Central memory CD8-positive, alpha-beta T cell (primary cell): ENCODE data around the gene GLT8D2.

ENCODE experiments used
- ATAC-seq: fragments of 150-1000 bp; cut with Tn5 transposase; replicated peaks from 2 replicates; pipeline ENCODE4 v1.10.0; 2022; ENCODE audit warnings: mild to moderate bottlenecking, moderate FRiP score, moderate number of reproducible peaks; ENCODE audit not compliant: poor library complexity, severe bottlenecking; ENCODE audit errors: extremely low read depth
- DNase-seq, 2 donors: peaks; one replicate each; pipeline ENCODE4 v3.0.0; 2021; ENCODE audit warnings: low spot score in 2 of 2
- H3K27ac Mint-ChIP-seq: one replicate; pipeline ENCODE4 v1.8.0; 2022; ENCODE audit warnings: low read depth, mild to moderate bottlenecking, moderate library complexity, mixed read lengths
- H3K27me3 Mint-ChIP-seq: one replicate; pipeline ENCODE4 v1.8.0; 2022; ENCODE audit warnings: mixed read lengths
- H3K36me3 Mint-ChIP-seq: one replicate; pipeline ENCODE4 v1.8.0; 2022; ENCODE audit warnings: mild to moderate bottlenecking, moderate library complexity, mixed read lengths; ENCODE audit not compliant: insufficient read depth
- H3K4me1 Mint-ChIP-seq: one replicate; pipeline ENCODE4 v1.8.0; 2022; ENCODE audit warnings: mixed read lengths
- H3K4me3 Mint-ChIP-seq: one replicate; pipeline ENCODE4 v1.8.0; 2022; ENCODE audit warnings: mild to moderate bottlenecking, moderate library complexity, mixed read lengths
- H3K9me3 Mint-ChIP-seq: one replicate; pipeline ENCODE4 v1.8.0; 2022; ENCODE audit warnings: mixed read lengths

GLT8D2 gene

DNA sequence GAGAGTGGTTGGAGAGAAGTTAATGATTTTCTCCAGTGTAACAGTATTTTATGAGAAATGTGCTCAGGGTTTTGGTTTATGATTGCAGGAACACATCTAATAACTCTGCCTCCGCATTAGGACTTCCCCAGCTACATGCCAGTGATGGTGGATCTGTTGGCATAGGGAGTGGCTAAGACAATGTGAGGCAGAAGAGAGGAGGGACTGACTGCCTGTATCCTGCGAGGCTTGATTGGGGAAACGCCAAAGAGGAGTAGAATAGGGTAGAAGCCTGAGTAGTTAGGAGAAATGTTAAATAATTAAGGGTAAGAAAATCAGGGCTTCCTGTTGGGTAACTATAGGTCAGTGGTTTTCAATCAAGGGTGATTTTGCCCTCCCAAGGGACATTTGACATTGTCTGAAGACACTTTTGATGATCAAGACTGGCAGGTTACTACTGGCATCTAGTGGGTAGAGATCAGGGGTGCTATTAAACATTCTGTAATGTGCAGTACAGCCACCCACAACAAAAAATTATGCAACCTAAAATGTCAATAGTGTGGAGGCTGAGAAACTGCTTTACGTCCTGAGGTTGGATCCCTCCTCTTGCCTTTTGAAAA lies 71.5 kb downstream of the GLT8D2 start:
- Mint-ChIP-seq H3K4me3 (no peak overlapping the region), H3K36me3 (peaks cover 52% of the 10 kb centered on the region), H3K27ac (peak overlapping the region; percentile 6), H3K4me1 (peaks cover 28% of the 10 kb centered on the region), H3K9me3 (no peaks in the 10 kb centered on the region), H3K27me3 (no peaks in the 10 kb centered on the region)
- no peak for ATAC-seq
- DNase-seq: no peak

DNA sequence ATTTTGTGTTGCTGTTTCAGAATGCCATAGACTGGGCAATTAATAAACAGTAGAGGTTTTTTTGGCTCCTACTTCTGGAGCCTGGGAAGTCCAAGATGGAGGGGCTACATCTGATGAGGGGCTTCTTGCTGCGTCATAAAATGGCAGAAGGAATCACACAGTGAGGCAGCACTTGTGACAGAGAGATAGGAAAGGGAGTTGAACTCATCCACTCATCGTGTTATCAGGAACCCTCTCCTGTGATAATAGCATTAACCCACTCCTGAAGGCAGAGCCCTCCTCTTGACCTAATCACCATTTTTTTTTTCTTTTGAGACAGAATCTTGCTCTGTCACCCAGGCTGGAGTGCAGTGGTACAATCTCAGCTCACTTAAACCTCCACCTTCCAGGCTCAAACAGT lies 74.6 kb downstream of the GLT8D2 start:
- peaks cover 40% of the 10 kb centered on the region for H3K4me1 Mint-ChIP-seq
- no peaks in the 10 kb centered on the region for H3K9me3 Mint-ChIP-seq
- H3K27me3 Mint-ChIP-seq: no peaks in the 10 kb centered on the region
- H3K4me3 Mint-ChIP-seq: no peak overlapping the region
- no peak overlapping the region for H3K27ac Mint-ChIP-seq
- H3K36me3 Mint-ChIP-seq: peaks cover 42% of the 10 kb centered on the region
- ATAC-seq (no peak), DNase-seq (no peak)

DNA sequence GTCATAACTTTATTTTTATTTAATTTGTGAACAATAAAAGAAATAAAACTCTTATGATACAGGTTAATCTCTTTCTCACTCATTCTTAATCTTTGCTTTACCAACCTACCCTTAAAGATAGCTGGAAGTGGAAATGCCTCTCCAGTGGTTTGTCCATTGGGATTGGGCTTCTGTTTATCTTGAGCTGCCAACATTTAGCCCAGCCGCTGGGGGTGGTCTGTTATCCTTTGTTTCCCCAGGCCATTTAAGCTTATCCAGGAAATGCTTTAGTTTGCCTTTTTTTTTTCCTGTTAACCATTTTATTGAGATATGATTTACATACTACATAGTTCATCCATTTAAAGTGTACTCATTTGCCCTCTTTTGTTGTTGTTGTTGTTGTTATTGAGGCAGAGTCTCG lies 76.1 kb downstream of the GLT8D2 start:
- H3K27ac Mint-ChIP-seq: peak overlapping the region; percentile 55
- peaks cover 44% of the 10 kb centered on the region for H3K4me1 Mint-ChIP-seq
- no peak overlapping the region for H3K4me3 Mint-ChIP-seq
- H3K27me3 Mint-ChIP-seq: no peaks in the 10 kb centered on the region
- ATAC-seq (no peak), DNase-seq (no peak)
- no peaks in the 10 kb centered on the region for H3K9me3 Mint-ChIP-seq
- peaks cover 31% of the 10 kb centered on the region for H3K36me3 Mint-ChIP-seq

- no peak for ATAC-seq
- no peaks in the 10 kb centered on the region for H3K27me3 Mint-ChIP-seq
- H3K4me3 Mint-ChIP-seq: peak overlapping the region; percentile 47
- H3K9me3 Mint-ChIP-seq: no peaks in the 10 kb centered on the region
- H3K4me1 Mint-ChIP-seq: peaks cover 62% of the 10 kb centered on the region
- no peak for DNase-seq
- peaks cover 22% of the 10 kb centered on the region for H3K36me3 Mint-ChIP-seq
- no peak overlapping the region for H3K27ac Mint-ChIP-seq
Measured at GRCh38 chr12:103969391-103969790, 80.6 kb downstream of the GLT8D2 start.

DNA sequence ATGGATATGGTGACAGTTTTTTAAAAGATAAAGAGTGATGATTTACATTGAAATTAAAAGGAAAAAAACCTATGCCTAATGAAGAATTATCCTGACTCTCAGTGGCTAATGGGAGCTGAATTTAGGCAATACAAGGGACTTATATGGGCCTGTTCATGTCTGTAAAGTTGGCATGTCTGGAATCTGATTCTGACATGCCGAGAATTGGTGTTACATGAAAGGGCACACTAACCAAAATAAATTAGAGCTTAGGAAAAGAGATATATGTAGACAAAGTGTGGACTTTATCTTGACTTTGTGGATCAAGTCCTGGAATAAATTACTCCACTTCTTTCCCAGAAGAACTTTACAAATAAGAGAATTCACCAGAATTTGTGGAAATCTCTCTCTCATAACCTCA lies 83.3 kb downstream of the GLT8D2 start:
- H3K27me3 Mint-ChIP-seq: no peaks in the 10 kb centered on the region
- H3K36me3 Mint-ChIP-seq: peaks cover 19% of the 10 kb centered on the region
- no peak for ATAC-seq
- no peaks in the 10 kb centered on the region for H3K9me3 Mint-ChIP-seq
- peak overlapping the region; percentile 95 for H3K4me3 Mint-ChIP-seq
- peaks cover 58% of the 10 kb centered on the region for H3K4me1 Mint-ChIP-seq
- DNase-seq: no peak
- H3K27ac Mint-ChIP-seq: peak overlapping the region; percentile 99

- DNase-seq (peak; percentile 87 to 96), ATAC-seq (peak; percentile 95)
- Mint-ChIP-seq H3K27ac (peak within 1 kb of the TSS; percentile 99), H3K27me3 (no peaks in the 10 kb centered on the region), H3K4me1 (peaks cover 51% of the 10 kb centered on the region), H3K36me3 (peaks cover 19% of the 10 kb centered on the region), H3K9me3 (no peaks in the 10 kb centered on the region), H3K4me3 (peak within 1 kb of the TSS; percentile 95)
Measured at GRCh38 chr12:103965590-103966504, 84.1 kb downstream of the GLT8D2 start, which contains the start of gene TDG. TDG (plus strand) TSS chr12:103965872; CDS start chr12:103966038, 166 bp downstream.

DNA sequence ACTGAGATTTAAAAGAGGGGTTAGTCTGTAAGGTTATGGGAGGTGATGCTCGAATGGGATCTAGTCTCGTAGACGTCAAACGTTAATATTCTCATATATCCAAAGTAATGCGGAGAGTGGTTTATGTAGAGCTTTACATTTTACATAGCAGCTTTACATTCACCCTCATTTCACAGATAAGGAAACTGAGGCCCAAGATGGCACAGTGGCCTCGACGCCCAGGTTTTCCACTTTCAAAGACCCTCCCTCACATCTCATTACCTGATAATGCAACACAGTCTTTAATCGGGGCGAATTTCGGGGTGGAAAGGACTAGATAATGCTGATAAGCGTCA lies 84.8 kb downstream of the GLT8D2 start:
- peak overlapping the region; percentile 99 for H3K27ac Mint-ChIP-seq
- peaks cover 45% of the 10 kb centered on the region for H3K4me1 Mint-ChIP-seq
- DNase-seq (no peak), ATAC-seq (no peak)
- no peaks in the 10 kb centered on the region for H3K27me3 Mint-ChIP-seq
- H3K4me3 Mint-ChIP-seq: peak overlapping the region; percentile 95
- no peaks in the 10 kb centered on the region for H3K9me3 Mint-ChIP-seq
- H3K36me3 Mint-ChIP-seq: peaks cover 19% of the 10 kb centered on the region

DNA sequence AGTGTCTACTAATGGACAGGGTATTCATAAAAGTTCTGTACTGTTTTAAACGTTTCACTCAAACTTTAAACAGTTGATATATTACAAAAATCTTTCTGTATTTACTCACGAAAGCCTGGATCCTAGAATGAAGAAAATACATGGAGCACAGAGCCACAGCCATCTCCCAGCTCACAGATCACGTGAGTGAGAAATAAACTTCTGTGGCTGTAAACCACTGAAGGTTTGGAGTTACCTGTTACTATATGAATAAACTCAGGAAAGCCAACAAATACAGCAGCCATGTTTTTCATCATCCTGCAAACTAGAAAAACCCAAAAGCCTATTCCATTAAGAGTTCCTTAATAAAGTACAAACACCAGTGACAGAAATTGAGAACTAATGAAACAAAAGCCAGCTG lies 85.2 kb downstream of the GLT8D2 start:
- H3K9me3 Mint-ChIP-seq: no peaks in the 10 kb centered on the region
- H3K27me3 Mint-ChIP-seq: no peaks in the 10 kb centered on the region
- no peak for DNase-seq
- ATAC-seq: no peak
- H3K27ac Mint-ChIP-seq: peak overlapping the region; percentile 99
- H3K36me3 Mint-ChIP-seq: peaks cover 17% of the 10 kb centered on the region
- peaks cover 45% of the 10 kb centered on the region for H3K4me1 Mint-ChIP-seq
- H3K4me3 Mint-ChIP-seq: peak overlapping the region; percentile 95

DNA sequence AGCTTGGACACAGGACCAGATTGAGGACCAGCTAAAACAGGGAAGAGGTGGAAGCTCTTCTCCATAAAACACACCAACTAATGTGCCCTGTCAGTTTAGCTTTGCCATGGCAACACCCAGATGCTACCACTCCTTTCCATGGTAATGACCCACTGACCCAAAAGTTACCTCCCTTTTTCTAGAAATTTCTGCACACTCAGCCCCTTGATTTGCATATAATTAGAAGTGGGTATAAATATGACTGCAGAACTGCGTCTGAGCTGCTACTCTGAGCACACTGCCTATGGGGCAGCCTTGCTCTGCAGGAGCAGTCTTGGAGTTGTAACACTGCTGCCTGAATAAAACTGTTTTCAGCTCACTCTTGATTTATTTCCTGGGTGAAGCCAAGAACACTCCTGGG lies 87.5 kb downstream of the GLT8D2 start:
- no peaks in the 10 kb centered on the region for H3K9me3 Mint-ChIP-seq
- no peak overlapping the region for H3K27ac Mint-ChIP-seq
- no peaks in the 10 kb centered on the region for H3K27me3 Mint-ChIP-seq
- H3K4me3 Mint-ChIP-seq: no peak overlapping the region
- ATAC-seq (no peak), DNase-seq (no peak)
- H3K4me1 Mint-ChIP-seq: peaks cover 27% of the 10 kb centered on the region
- H3K36me3 Mint-ChIP-seq: peaks cover 14% of the 10 kb centered on the region

DNA sequence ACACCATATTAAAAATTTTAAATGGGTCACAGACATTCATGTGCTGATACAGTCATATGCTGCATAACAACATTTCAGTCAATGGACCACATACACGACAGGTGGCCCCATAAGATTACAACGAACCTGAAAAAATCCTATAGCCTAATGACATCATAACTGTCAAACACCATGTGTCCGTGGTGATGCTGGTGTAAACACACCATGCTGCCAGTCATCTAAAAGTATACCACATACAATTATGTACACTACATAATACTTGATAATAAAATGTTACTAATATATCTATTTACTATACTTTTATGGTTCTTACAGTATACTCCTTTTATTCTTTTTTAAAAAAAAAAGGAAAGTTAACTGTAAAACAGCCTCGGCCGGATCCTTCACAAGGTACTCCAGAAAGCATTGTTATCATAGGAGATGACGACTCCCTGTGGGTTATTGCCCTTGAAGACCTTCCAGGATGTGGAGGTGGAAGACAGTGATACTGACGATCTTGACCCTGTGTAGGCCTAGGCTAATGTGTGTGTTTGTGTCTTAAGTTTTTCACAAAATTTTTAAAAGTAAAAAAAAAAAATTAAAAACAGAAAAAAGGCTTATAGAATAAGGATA lies 89.3 kb downstream of the GLT8D2 start:
- DNase-seq (no peak), ATAC-seq (no peak)
- peaks cover 13% of the 10 kb centered on the region for H3K36me3 Mint-ChIP-seq
- H3K4me1 Mint-ChIP-seq: peaks cover 34% of the 10 kb centered on the region
- no peaks in the 10 kb centered on the region for H3K9me3 Mint-ChIP-seq
- H3K27me3 Mint-ChIP-seq: no peaks in the 10 kb centered on the region
- no peak overlapping the region for H3K4me3 Mint-ChIP-seq
- H3K27ac Mint-ChIP-seq: no peak overlapping the region

DNA sequence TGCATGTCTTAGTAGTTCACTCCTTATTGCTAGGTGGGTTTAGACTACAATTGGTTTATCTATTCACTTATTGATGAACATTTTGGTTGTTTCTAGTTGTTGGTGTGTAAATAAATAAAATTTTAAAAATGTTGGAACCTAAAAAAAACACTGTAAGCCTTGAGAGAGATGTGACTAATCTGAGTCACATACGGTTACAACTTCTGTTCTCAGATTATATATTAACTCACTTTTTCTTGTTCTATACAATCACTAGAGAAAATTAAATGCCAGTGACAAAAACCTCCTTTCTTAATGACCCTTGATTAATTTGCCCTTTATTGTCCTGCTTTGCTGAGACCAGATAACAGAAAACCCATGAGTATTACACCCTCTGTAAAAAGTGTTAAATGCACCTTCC lies 91.4 kb downstream of the GLT8D2 start:
- DNase-seq (no peak), ATAC-seq (no peak)
- Mint-ChIP-seq H3K27ac (no peak overlapping the region), H3K9me3 (no peaks in the 10 kb centered on the region), H3K4me3 (peak overlapping the region; percentile 18), H3K4me1 (peaks cover 32% of the 10 kb centered on the region), H3K27me3 (no peaks in the 10 kb centered on the region), H3K36me3 (peaks cover 6% of the 10 kb centered on the region)

DNA sequence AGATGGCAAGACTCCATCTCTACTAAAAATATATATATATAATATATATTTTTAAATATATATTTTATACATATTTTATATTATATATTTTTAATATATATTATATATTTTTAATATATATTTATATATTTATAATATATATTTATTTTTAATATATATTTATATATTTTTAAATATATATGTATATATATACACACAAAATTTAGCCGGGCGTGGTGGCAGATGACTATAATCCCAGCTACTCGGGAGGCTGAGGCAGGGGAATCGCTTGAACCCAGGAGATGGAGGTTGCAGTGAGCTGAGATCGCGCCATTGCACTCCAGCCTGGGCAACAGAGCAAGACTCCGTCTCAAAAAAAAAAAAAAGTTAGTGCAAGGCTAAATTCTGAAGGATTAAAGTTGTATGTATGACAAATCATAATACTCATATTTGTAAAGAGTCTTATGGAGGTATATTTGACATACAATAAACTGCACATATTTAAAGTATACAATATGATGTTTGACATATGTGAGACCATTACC lies 92.1 kb downstream of the GLT8D2 start:
- peaks cover 6% of the 10 kb centered on the region for H3K36me3 Mint-ChIP-seq
- H3K4me3 Mint-ChIP-seq: peak overlapping the region; percentile 97
- peak overlapping the region; percentile 94 for H3K27ac Mint-ChIP-seq
- no peaks in the 10 kb centered on the region for H3K27me3 Mint-ChIP-seq
- DNase-seq (no peak), ATAC-seq (no peak)
- H3K4me1 Mint-ChIP-seq: peaks cover 33% of the 10 kb centered on the region
- H3K9me3 Mint-ChIP-seq: no peaks in the 10 kb centered on the region
